Measurements from ENCODE around the gene CD300LD. TPM values are rescaled to one million over a fixed set of nuclear protein-coding genes. Genes with fewer than 3 reads are reported as not detected.

CD300LD gene
- polyA plus RNA-seq, 1 of the 3 experiments (the other 2 are of a cell fraction), result not detected

DNA sequence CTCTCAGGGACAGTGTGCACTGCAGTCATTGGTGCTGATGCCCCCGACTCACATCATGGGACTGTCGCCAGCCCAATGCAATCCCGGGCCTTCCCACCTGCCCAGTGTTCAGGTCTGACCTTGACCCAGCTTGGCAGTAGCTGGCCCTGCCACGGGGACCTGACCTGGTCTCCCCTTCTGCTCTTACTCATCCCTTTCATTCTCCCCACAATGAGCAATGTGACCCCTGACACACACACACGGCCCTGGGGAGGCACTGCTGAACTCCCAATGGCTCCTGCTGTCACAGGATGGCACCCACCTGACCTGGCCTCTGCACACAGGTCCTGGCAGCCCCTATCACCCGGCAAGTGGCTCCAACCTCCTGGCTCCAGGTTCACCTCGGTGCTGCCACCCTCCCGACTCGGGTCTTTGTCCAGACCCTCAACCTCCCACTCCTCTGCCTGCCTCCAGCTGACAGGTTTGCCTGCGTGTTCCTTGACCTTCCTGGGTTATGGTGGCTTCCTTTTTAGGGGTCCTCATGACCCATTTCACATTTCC lies 52.7 kb downstream of the CD300LD start:
- Histone ChIP-seq H3K4me3 (ENCODE audit: low read depth in 2 of 2, low read length in 1 of 2) (no peak overlapping the region), H3K79me2 (ENCODE audit: insufficient read depth) (no peaks in the 10 kb centered on the region), H3K27me3 (ENCODE audit: insufficient read depth) (no peaks in the 10 kb centered on the region), H3K4me1 (ENCODE audit: control insufficient read depth in 1 of 2, insufficient read depth in 2 of 2, low read depth in 1 of 2, low read length in 1 of 2) (no peaks in the 10 kb centered on the region), H3K27ac (ENCODE audit: low read depth in 2 of 2, low read length in 1 of 2) (no peak overlapping the region), H3K9me3 (no peaks in the 10 kb centered on the region; the same call in 1 of the 2 replicates), H3K36me3 (replicated peaks in 1 of 2; ENCODE audit: control insufficient read depth in 1 of 2, insufficient read depth in 2 of 2, low read length in 1 of 2) (no peaks in the 10 kb centered on the region), H3K9ac (no peak overlapping the region), H3F3A (replicated peaks; ENCODE audit: insufficient read depth) (no peaks in the 10 kb centered on the region), H3K4me2 (no peak overlapping the region), H3K9me2 (no peaks in the 10 kb centered on the region), H2AFZ (ENCODE audit: low read depth) (no peak overlapping the region), H4K20me1 (ENCODE audit: insufficient read depth) (no peaks in the 10 kb centered on the region)
- POLR2A ChIA-PET, result no interaction called here
- CTCF ChIA-PET, result interaction anchor here (1.6 kb wide), 1 partner anchor 171 kb away, joined by 6 read pairs; no protein-coding TSS in a partner anchor
- WGBS (ENCODE audit: low lambda C conversion rate), result 11% methylated on average over 10 of the region's 10 CpGs
- TF ChIP-seq FOXM1 (IDR thresholded peaks at IDR 0.05; ENCODE audit: low read depth), result no peak
- no peak for TF ChIP-seq NRF1 (IDR thresholded peaks at IDR 0.05; ENCODE audit: low read depth, low read length)
- TF ChIP-seq, protein P1, sequence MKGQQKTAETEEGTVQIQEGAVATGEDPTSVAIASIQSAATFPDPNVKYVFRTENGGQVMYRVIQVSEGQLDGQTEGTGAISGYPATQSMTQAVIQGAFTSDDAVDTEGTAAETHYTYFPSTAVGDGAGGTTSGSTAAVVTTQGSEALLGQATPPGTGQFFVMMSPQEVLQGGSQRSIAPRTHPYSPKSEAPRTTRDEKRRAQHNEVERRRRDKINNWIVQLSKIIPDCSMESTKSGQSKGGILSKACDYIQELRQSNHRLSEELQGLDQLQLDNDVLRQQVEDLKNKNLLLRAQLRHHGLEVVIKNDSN (IDR thresholded peaks at IDR 0.05; ENCODE audit: borderline replicate concordance, low read depth), result no peak
- TF ChIP-seq NFIC (IDR thresholded peaks at IDR 0.05; ENCODE audit: borderline replicate concordance), result no peak
- TF ChIP-seq, protein P2, sequence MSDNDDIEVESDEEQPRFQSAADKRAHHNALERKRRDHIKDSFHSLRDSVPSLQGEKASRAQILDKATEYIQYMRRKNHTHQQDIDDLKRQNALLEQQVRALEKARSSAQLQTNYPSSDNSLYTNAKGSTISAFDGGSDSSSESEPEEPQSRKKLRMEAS (IDR thresholded peaks at IDR 0.05; ENCODE audit: low read depth), result no peak
- TF ChIP-seq SMC3 (IDR thresholded peaks at IDR 0.05; ENCODE audit: low read depth, low read length), result no peak
- TF ChIP-seq FOSL2 (IDR thresholded peaks at IDR 0.05; ENCODE audit: borderline replicate concordance, low read depth), result no peak
- TF ChIP-seq GABPA (IDR thresholded peaks at IDR 0.05; ENCODE audit: low read depth), result no peak
- no peak for TF ChIP-seq RCOR1 (IDR thresholded peaks at IDR 0.05; ENCODE audit: low read length)
- no peak for TF ChIP-seq CHD2 (IDR thresholded peaks at IDR 0.05; ENCODE audit: low read length, partially characterized antibody)
- TF ChIP-seq, protein P3, sequence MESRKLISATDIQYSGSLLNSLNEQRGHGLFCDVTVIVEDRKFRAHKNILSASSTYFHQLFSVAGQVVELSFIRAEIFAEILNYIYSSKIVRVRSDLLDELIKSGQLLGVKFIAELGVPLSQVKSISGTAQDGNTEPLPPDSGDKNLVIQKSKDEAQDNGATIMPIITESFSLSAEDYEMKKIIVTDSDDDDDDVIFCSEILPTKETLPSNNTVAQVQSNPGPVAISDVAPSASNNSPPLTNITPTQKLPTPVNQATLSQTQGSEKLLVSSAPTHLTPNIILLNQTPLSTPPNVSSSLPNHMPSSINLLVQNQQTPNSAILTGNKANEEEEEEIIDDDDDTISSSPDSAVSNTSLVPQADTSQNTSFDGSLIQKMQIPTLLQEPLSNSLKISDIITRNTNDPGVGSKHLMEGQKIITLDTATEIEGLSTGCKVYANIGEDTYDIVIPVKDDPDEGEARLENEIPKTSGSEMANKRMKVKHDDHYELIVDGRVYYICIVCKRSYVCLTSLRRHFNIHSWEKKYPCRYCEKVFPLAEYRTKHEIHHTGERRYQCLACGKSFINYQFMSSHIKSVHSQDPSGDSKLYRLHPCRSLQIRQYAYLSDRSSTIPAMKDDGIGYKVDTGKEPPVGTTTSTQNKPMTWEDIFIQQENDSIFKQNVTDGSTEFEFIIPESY (IDR thresholded peaks at IDR 0.05; ENCODE audit: borderline replicate concordance, low read depth), result no peak
- no peak for TF ChIP-seq EP300 (IDR thresholded peaks at IDR 0.05; ENCODE audit: borderline replicate concordance in 1 of 2, low read depth in 1 of 2, low read length in 1 of 2)
- TF ChIP-seq, protein P4, sequence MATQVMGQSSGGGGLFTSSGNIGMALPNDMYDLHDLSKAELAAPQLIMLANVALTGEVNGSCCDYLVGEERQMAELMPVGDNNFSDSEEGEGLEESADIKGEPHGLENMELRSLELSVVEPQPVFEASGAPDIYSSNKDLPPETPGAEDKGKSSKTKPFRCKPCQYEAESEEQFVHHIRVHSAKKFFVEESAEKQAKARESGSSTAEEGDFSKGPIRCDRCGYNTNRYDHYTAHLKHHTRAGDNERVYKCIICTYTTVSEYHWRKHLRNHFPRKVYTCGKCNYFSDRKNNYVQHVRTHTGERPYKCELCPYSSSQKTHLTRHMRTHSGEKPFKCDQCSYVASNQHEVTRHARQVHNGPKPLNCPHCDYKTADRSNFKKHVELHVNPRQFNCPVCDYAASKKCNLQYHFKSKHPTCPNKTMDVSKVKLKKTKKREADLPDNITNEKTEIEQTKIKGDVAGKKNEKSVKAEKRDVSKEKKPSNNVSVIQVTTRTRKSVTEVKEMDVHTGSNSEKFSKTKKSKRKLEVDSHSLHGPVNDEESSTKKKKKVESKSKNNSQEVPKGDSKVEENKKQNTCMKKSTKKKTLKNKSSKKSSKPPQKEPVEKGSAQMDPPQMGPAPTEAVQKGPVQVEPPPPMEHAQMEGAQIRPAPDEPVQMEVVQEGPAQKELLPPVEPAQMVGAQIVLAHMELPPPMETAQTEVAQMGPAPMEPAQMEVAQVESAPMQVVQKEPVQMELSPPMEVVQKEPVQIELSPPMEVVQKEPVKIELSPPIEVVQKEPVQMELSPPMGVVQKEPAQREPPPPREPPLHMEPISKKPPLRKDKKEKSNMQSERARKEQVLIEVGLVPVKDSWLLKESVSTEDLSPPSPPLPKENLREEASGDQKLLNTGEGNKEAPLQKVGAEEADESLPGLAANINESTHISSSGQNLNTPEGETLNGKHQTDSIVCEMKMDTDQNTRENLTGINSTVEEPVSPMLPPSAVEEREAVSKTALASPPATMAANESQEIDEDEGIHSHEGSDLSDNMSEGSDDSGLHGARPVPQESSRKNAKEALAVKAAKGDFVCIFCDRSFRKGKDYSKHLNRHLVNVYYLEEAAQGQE (IDR thresholded peaks at IDR 0.05; ENCODE audit: low read depth, low read length), result no peak
- TF ChIP-seq, protein P5, sequence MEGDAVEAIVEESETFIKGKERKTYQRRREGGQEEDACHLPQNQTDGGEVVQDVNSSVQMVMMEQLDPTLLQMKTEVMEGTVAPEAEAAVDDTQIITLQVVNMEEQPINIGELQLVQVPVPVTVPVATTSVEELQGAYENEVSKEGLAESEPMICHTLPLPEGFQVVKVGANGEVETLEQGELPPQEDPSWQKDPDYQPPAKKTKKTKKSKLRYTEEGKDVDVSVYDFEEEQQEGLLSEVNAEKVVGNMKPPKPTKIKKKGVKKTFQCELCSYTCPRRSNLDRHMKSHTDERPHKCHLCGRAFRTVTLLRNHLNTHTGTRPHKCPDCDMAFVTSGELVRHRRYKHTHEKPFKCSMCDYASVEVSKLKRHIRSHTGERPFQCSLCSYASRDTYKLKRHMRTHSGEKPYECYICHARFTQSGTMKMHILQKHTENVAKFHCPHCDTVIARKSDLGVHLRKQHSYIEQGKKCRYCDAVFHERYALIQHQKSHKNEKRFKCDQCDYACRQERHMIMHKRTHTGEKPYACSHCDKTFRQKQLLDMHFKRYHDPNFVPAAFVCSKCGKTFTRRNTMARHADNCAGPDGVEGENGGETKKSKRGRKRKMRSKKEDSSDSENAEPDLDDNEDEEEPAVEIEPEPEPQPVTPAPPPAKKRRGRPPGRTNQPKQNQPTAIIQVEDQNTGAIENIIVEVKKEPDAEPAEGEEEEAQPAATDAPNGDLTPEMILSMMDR (IDR thresholded peaks at IDR 0.05), result no peak
- no peak for DNase-seq
